Thyroid gland (tissue), 4 donors: ENCODE measurements around the gene AKT1. TPM values are rescaled to one million over a fixed set of nuclear protein-coding genes. Genes with fewer than 3 reads are reported as not detected.

Experiments used
- DNase-seq, 2 donors: peaks; one replicate each; pipeline ENCODE4 v3.0.0-alpha.2; 2019
- H3K27ac ChIP-seq, 3 donors: fragments of 200-600 bp; sonication (generic); 1 replicate in 2 of 3; 2 replicates in 1 of 3; pipeline ENCODE4 v1.5.1; 2016 to 2019; ENCODE audit warnings: mild to moderate bottlenecking in 1 of 3, moderate library complexity in 1 of 3
- H3K27me3 ChIP-seq: fragments of 200-600 bp; sonication (generic); one replicate; pipeline ENCODE4 v1.5.1; 2019
- H3K36me3 ChIP-seq, 2 donors: fragments of 200-600 bp; sonication (generic); one replicate each; pipeline ENCODE4 v1.5.1; 2016 to 2019
- H3K4me1 ChIP-seq, 2 donors: fragments of 200-600 bp; sonication (generic); one replicate each; pipeline ENCODE4 v1.5.1; 2017 to 2019
- H3K4me3 ChIP-seq, 3 donors: fragments of 200-600 bp; sonication (generic); replicated peaks in 1 of 3; 1 replicate in 2 of 3; 2 replicates in 1 of 3; pipeline ENCODE4 v1.5.1; 2016; ENCODE audit warnings: mild to moderate bottlenecking in 1 of 3
- H3K9me3 ChIP-seq: fragments of 200-600 bp; sonication (generic); one replicate; pipeline ENCODE4 v1.5.1; 2017
- CTCF ChIP-seq, 6 experiments: fragments of 200-600 bp in 3 of 6; fragments of 450-650 bp in 3 of 6; sonication (generic) in 3 of 6; IDR thresholded peaks; one replicate each; pipeline ENCODE4 v1.5.1; 2016 to 2019; ENCODE audit warnings: antibody characterized with exemption in 6 of 6, mild to moderate bottlenecking in 2 of 6, inconsistent platforms in 1 of 6, moderate library complexity in 1 of 6
- POLR2A ChIP-seq, 2 donors: fragments of 450-650 bp; IDR thresholded peaks; one replicate each; pipeline ENCODE4 v1.6.1; 2017; ENCODE audit warnings: antibody characterized with exemption in 2 of 2, mild to moderate bottlenecking in 2 of 2, moderate library complexity in 1 of 2
- WGBS, 2 donors: methylation state at CpG; one replicate each; pipeline ENCODE4 v1.1.5; 2017; 5-methylcytosine and 5-hydroxymethylcytosine counted together
- intact Hi-C: fragments of 100-400 bp; cut with DNase I; formaldehyde crosslinking; loops from one replicate; pipeline ENCODE4 v1.15.1; 2023
- total RNA-seq, 4 donors: library from RNA; depleted of rRNA; stranded (reverse); fragments of >200 nt; gene quantifications; one replicate each; pipeline ENCODE4 v1.2.3, GENCODE V29; 2016

Gene AKT1
- total RNA-seq, 4 donors from 2014 or later: 99.8 to 179 (median 152) TPM

GRCh38 chr14:104754213-104754851 is 41.2 kb downstream of the AKT1 start:
- Histone ChIP-seq H3K36me3 (peaks cover 22 to 31% of the 10 kb centered on the region in 2 donors), H3K27me3 (no peaks in the 10 kb centered on the region), H3K4me3 (peak overlapping the region in 1 of 3 donors; percentile 94), H3K4me1 (peaks cover 16 to 21% of the 10 kb centered on the region in 2 donors), H3K9me3 (no peaks in the 10 kb centered on the region), H3K27ac (peak overlapping the region in 1 of 3 donors; percentile 70)
- TF ChIP-seq CTCF (IDR thresholded peaks at IDR 0.05) (no peak), POLR2A (IDR thresholded peaks at IDR 0.05) (no peak)
- DNase-seq: no peak
- intact Hi-C loops: no loop called here
- WGBS, 2 donors: 44 to 56% methylated on average over 13 of the region's 13 CpGs

- DNase-seq: peak; percentile 28 to 33
- Histone ChIP-seq H3K4me1 (peaks cover 16 to 21% of the 10 kb centered on the region in 2 donors), H3K36me3 (peaks cover 17 to 24% of the 10 kb centered on the region in 2 donors), H3K9me3 (no peaks in the 10 kb centered on the region), H3K27ac (peak overlapping the region in 2 of 3 donors; percentile 70 to 73), H3K4me3 (peak overlapping the region; percentile 67 to 94 (median 86)), H3K27me3 (no peaks in the 10 kb centered on the region)
- WGBS, 2 donors: 1 to 2% methylated on average over 20 to 25 of the region's 30 CpGs
- TF ChIP-seq POLR2A (IDR thresholded peaks at IDR 0.05) (no peak), CTCF (IDR thresholded peaks at IDR 0.05) (no peak)
- intact Hi-C loops: no loop called here
These were observed 41.9 kb downstream of the AKT1 start for GRCh38 chr14:104753528-104754212.

GRCh38 chr14:104752735-104753527 is 42.6 kb downstream of the AKT1 start, which contains the start of gene SIVA1:
Gene SIVA1 (plus strand): TSS chr14:104753147. CDS start chr14:104753202, 55 bp downstream.
- intact Hi-C loops: no loop called here
- TF ChIP-seq CTCF (IDR thresholded peaks at IDR 0.05) (peak in 1 of 6 experiments; percentile 29), POLR2A (IDR thresholded peaks at IDR 0.05) (peak; percentile 60 to 90)
- Histone ChIP-seq H3K4me3 (peak within 1 kb of the TSS; percentile 67 to 94 (median 86)), H3K27ac (peak within 1 kb of the TSS; percentile 17 to 73 (median 70)), H3K4me1 (peaks cover 16 to 21% of the 10 kb centered on the region in 2 donors), H3K36me3 (peaks cover 17 to 19% of the 10 kb centered on the region in 2 donors), H3K27me3 (no peaks in the 10 kb centered on the region), H3K9me3 (no peaks in the 10 kb centered on the region)
- DNase-seq: peak; percentile 100
- WGBS, 2 donors: 0% methylated on average over 32 to 41 of the region's 95 CpGs

GRCh38 chr14:104752423-104752734 is 43.2 kb downstream of the AKT1 start:
- DNase-seq: no peak
- peak overlapping the region in 1 of 3 donors; percentile 94 for H3K4me3 ChIP-seq
- peak overlapping the region in 2 of 3 donors; percentile 30 to 73 for H3K27ac ChIP-seq
- 13 to 20% methylated on average over 6 to 13 of the region's 21 CpGs for WGBS, 2 donors
- intact Hi-C loops: no loop called here
- TF ChIP-seq POLR2A (IDR thresholded peaks at IDR 0.05) (no peak), CTCF (IDR thresholded peaks at IDR 0.05) (no peak)
- H3K9me3 ChIP-seq: no peaks in the 10 kb centered on the region
- no peaks in the 10 kb centered on the region for H3K27me3 ChIP-seq
- H3K36me3 ChIP-seq: peaks cover 15 to 17% of the 10 kb centered on the region in 2 donors
- peaks cover 16 to 21% of the 10 kb centered on the region in 2 donors for H3K4me1 ChIP-seq
